Activated CD4-positive, alpha-beta memory T cell treated with anti-CD3 and anti-CD28 coated beads for 36 hours (primary cell): Measurements from ENCODE around the gene IGSF3. TPM values are rescaled to one million over a fixed set of nuclear protein-coding genes. Genes with fewer than 3 reads are reported as not detected.
"Not testable (repeated sequence)": the region's sequence is repeated elsewhere in the genome, so short reads cannot be mapped to it uniquely, and the experiment has no call there.

ENCODE experiments used
- CTCF ChIA-PET: fragments of 350-600 bp; sonication (Branson Sonifier 250); formaldehyde crosslinking; loops from one replicate; lab custom pipeline; 2021; ENCODE audit warnings: antibody characterized with exemption, inconsistent platforms; lab: Charles Lee
- POLR2A ChIA-PET: fragments of 350-600 bp; sonication (Branson Sonifier 250); formaldehyde crosslinking; loops from one replicate; lab custom pipeline; 2021; ENCODE audit warnings: antibody characterized with exemption; lab: Charles Lee
- DNase-seq: peaks from one replicate; pipeline ENCODE4 v3.0.0-alpha.2; 2020
- H3K27ac Mint-ChIP-seq: one replicate; pipeline ENCODE4 v1.8.0; 2021; ENCODE audit warnings: mixed read lengths
- H3K27me3 Mint-ChIP-seq: one replicate; pipeline ENCODE4 v1.8.0; 2021; ENCODE audit warnings: mixed read lengths
- H3K36me3 Mint-ChIP-seq: one replicate; pipeline ENCODE4 v1.8.0; 2021; ENCODE audit warnings: mixed read lengths
- H3K4me1 Mint-ChIP-seq: one replicate; pipeline ENCODE4 v1.8.0; 2021; ENCODE audit warnings: low read depth, mixed read lengths
- H3K4me3 Mint-ChIP-seq: one replicate; pipeline ENCODE4 v1.8.0; 2021; ENCODE audit warnings: mild to moderate bottlenecking, mixed read lengths
- H3K9me3 Mint-ChIP-seq: one replicate; pipeline ENCODE4 v1.8.0; 2021; ENCODE audit warnings: mixed read lengths
- intact Hi-C: fragments of 100-400 bp; cut with micrococcal nuclease; formaldehyde crosslinking; loops from one replicate; pipeline ENCODE4 v1.15.1; 2023
- total RNA-seq, 2 experiments: library from RNA; stranded (reverse); gene quantifications; one replicate each; pipeline ENCODE4 v1.2.3, GENCODE V29; 2021

The IGSF3 gene
- total RNA-seq, 2 experiments from 2014 or later, result 4.1 to 4.2 TPM

- Mint-ChIP-seq H3K36me3 (no peaks in the 10 kb centered on the region), H3K27ac (no peak overlapping the region), H3K4me1 (peaks cover 6% of the 10 kb centered on the region), H3K9me3 (no peaks in the 10 kb centered on the region), H3K27me3 (peaks cover 23% of the 10 kb centered on the region), H3K4me3 (no peak overlapping the region)
- DNase-seq, result no peak
- ChIA-PET POLR2A (no interaction called here), CTCF (interaction anchor here (0.7 to 4.3 kb wide), 8 partner anchors 9 to 241 kb away, joined by 3 to 64 read pairs (median 4); partner anchors contain the start of gene CD58)
- intact Hi-C loops, result no loop called here
Observed at GRCh38 chr1:116671072-116671760, 3.7 kb upstream of the IGSF3 start.

GRCh38 chr1:116668277-116668676, 744 bp upstream of the IGSF3 start:
- no peaks in the 10 kb centered on the region for H3K9me3 Mint-ChIP-seq
- intact Hi-C loops, result no loop called here
- DNase-seq, result no peak
- H3K36me3 Mint-ChIP-seq, result no peaks in the 10 kb centered on the region
- ChIA-PET CTCF (interaction anchor here (2.2 kb wide), 1 partner anchor 94 kb away, joined by 6 read pairs; no protein-coding TSS in a partner anchor), POLR2A (interaction anchor here (1.6 kb wide), 1 partner anchor 392 kb away, joined by 6 read pairs; the partner anchor contains the start of gene TTF2)
- H3K27me3 Mint-ChIP-seq, result peaks cover 27% of the 10 kb centered on the region
- H3K4me3 Mint-ChIP-seq, result peak overlapping the region; percentile 48
- no peak overlapping the region for H3K27ac Mint-ChIP-seq
- H3K4me1 Mint-ChIP-seq, result peaks cover 6% of the 10 kb centered on the region

GRCh38 chr1:116667078-116667574, 407 bp downstream of the IGSF3 start:
- no peaks in the 10 kb centered on the region for H3K36me3 Mint-ChIP-seq
- CTCF ChIA-PET, result interaction anchor here (1.0 to 2.2 kb wide), 2 partner anchors 59 to 93 kb away, joined by 3 to 6 read pairs; no protein-coding TSS in a partner anchor
- peaks cover 21% of the 10 kb centered on the region for H3K27me3 Mint-ChIP-seq
- H3K27ac Mint-ChIP-seq, result no peak overlapping the region
- intact Hi-C loops, result no loop called here
- peak overlapping the region; percentile 72 for H3K4me3 Mint-ChIP-seq
- POLR2A ChIA-PET, result interaction anchor here (1.6 kb wide), 1 partner anchor 393 kb away, joined by 6 read pairs; the partner anchor contains the start of gene TTF2
- DNase-seq, result no peak
- peaks cover 2% of the 10 kb centered on the region for H3K4me1 Mint-ChIP-seq
- H3K9me3 Mint-ChIP-seq, result no peaks in the 10 kb centered on the region

- H3K9me3 Mint-ChIP-seq, result no peaks in the 10 kb centered on the region
- H3K36me3 Mint-ChIP-seq, result no peaks in the 10 kb centered on the region
- H3K4me1 Mint-ChIP-seq, result peaks cover 2% of the 10 kb centered on the region
- POLR2A ChIA-PET, result interaction anchor here (1.6 kb wide), 1 partner anchor 394 kb away, joined by 6 read pairs; the partner anchor contains the start of gene TTF2
- H3K27me3 Mint-ChIP-seq, result peaks cover 21% of the 10 kb centered on the region
- CTCF ChIA-PET, result interaction anchor here (2.2 kb wide), 1 partner anchor 92 kb away, joined by 6 read pairs; no protein-coding TSS in a partner anchor
- H3K27ac Mint-ChIP-seq, result no peak overlapping the region
- intact Hi-C loops, result no loop called here
- peak overlapping the region; percentile 72 for H3K4me3 Mint-ChIP-seq
- peak; percentile 15 for DNase-seq
Observed at GRCh38 chr1:116666187-116667077, 1.1 kb downstream of the IGSF3 start.

- H3K36me3 Mint-ChIP-seq, result no peaks in the 10 kb centered on the region
- H3K4me1 Mint-ChIP-seq, result peaks cover 2% of the 10 kb centered on the region
- H3K4me3 Mint-ChIP-seq, result no peak overlapping the region
- no peak overlapping the region for H3K27ac Mint-ChIP-seq
- intact Hi-C loops, result no loop called here
- peaks cover 21% of the 10 kb centered on the region for H3K27me3 Mint-ChIP-seq
- no peak for DNase-seq
- ChIA-PET CTCF (no interaction called here), POLR2A (no interaction called here)
- no peaks in the 10 kb centered on the region for H3K9me3 Mint-ChIP-seq
Observed at GRCh38 chr1:116664978-116665371, 2.6 kb downstream of the IGSF3 start.

- Mint-ChIP-seq H3K36me3 (no peaks in the 10 kb centered on the region), H3K9me3 (no peaks in the 10 kb centered on the region), H3K4me3 (no peak overlapping the region), H3K4me1 (peaks cover 2% of the 10 kb centered on the region), H3K27ac (no peak overlapping the region), H3K27me3 (peaks cover 21% of the 10 kb centered on the region)
- DNase-seq, result no peak
- CTCF ChIA-PET, result no interaction called here
- POLR2A ChIA-PET, result no interaction called here
- intact Hi-C loops, result no loop called here
Observed at GRCh38 chr1:116664366-116664977, 3.1 kb downstream of the IGSF3 start.

- no peak for DNase-seq
- Mint-ChIP-seq H3K4me3 (no peak overlapping the region), H3K27ac (no peak overlapping the region), H3K36me3 (no peaks in the 10 kb centered on the region), H3K27me3 (peaks cover 21% of the 10 kb centered on the region), H3K9me3 (no peaks in the 10 kb centered on the region), H3K4me1 (peaks cover 2% of the 10 kb centered on the region)
- POLR2A ChIA-PET, result no interaction called here
- intact Hi-C loops, result no loop called here
- CTCF ChIA-PET, result no interaction called here
Observed at GRCh38 chr1:116663821-116664220, 3.7 kb downstream of the IGSF3 start.

- POLR2A ChIA-PET, result interaction anchor here (0.6 kb wide), 1 partner anchor 471 kb away, joined by 3 read pairs; no protein-coding TSS in a partner anchor
- DNase-seq, result no peak
- Mint-ChIP-seq H3K4me1 (peaks cover 1% of the 10 kb centered on the region), H3K36me3 (no peaks in the 10 kb centered on the region), H3K4me3 (no peak overlapping the region), H3K27me3 (peaks cover 20% of the 10 kb centered on the region), H3K27ac (no peak overlapping the region), H3K9me3 (no peaks in the 10 kb centered on the region)
- intact Hi-C loops, result no loop called here
- CTCF ChIA-PET, result interaction anchor here (0.8 kb wide), 1 partner anchor 156 kb away, joined by 3 read pairs; no protein-coding TSS in a partner anchor
Observed at GRCh38 chr1:116661633-116662032, 5.9 kb downstream of the IGSF3 start.

- CTCF ChIA-PET, result interaction anchor here (2.1 kb wide), 1 partner anchor 14 kb away, joined by 6 read pairs; no protein-coding TSS in a partner anchor
Observed at GRCh38 chr1:116658645-116659044, 8.9 kb downstream of the IGSF3 start.

GRCh38 chr1:116657836-116658235, 9.7 kb downstream of the IGSF3 start:
- H3K4me3 Mint-ChIP-seq, H3K27ac Mint-ChIP-seq, H3K4me1 Mint-ChIP-seq, CTCF ChIA-PET, H3K36me3 Mint-ChIP-seq, DNase-seq, intact Hi-C loops, H3K27me3 Mint-ChIP-seq, POLR2A ChIA-PET, H3K9me3 Mint-ChIP-seq: not testable (repeated sequence)

More at GRCh38 chr1:116658645-116659044, 8.9 kb downstream of the IGSF3 start:
- H3K4me1 Mint-ChIP-seq, H3K27ac Mint-ChIP-seq, POLR2A ChIA-PET, intact Hi-C loops, H3K27me3 Mint-ChIP-seq, H3K9me3 Mint-ChIP-seq, H3K4me3 Mint-ChIP-seq, DNase-seq, H3K36me3 Mint-ChIP-seq: not testable (repeated sequence)

- CTCF ChIA-PET, result no interaction called here
- POLR2A ChIA-PET, result no interaction called here
- no peaks in the 10 kb centered on the region for H3K9me3 Mint-ChIP-seq
- no peaks in the 10 kb centered on the region for H3K4me1 Mint-ChIP-seq
- no peaks in the 10 kb centered on the region for H3K36me3 Mint-ChIP-seq
- no peak overlapping the region for H3K4me3 Mint-ChIP-seq
- intact Hi-C loops, result no loop called here
- no peak overlapping the region for H3K27ac Mint-ChIP-seq
- no peak for DNase-seq
- peaks cover 1% of the 10 kb centered on the region for H3K27me3 Mint-ChIP-seq
Observed at GRCh38 chr1:116654351-116654750, 13.2 kb downstream of the IGSF3 start.
